NK-92 (cell line): ENCODE results near the gene ISG20.

ENCODE experiments used
- DNase-seq: peaks from one replicate; lab custom pipeline; 2025; ENCODE audit not compliant: unreplicated experiment; lab: John Stamatoyannopoulos, UW

ISG20 gene

DNA sequence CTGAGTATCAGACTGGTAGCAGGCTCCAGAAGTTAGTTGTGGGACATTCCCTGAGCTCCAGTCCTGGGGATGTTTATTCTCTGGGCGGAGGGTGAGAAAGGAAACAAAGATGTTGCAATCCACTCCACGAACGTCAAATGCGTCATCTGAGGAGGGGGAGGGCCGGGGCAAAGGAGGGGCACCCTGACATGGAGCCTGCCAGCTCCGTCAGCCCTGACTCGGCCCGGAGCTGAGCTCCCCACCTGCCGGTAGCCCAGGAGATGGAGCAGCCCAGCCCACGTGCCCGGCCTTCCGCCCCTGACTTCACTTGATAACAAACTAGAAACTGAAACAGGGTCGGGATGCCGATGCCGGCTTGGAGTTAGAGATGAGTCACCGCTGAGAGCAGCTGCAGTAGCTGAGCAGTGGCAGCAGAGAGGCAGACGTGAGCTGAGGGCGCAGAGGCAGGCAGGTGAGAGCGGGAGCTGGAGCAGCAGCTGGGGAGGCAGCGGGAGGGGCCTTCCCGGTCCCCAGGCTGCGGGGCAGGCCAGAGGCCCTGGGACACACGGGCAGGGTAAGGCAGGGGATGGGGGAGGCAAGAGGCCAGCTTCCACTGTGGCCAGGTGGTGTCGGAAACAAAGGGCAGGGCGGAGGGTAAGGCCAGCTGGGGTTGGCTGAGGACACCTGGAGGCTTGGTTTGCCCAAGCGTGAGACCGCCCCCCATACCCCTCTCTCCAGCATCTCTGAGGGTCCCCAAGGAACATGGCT, at the start of gene ISG20:
Gene ISG20, plus strand, starts transcription at position 391 of the 747 bp plus-strand sequence. Its CDS starts 351 bp downstream, at position 742.
- DNase-seq, result peak; percentile 95

DNA sequence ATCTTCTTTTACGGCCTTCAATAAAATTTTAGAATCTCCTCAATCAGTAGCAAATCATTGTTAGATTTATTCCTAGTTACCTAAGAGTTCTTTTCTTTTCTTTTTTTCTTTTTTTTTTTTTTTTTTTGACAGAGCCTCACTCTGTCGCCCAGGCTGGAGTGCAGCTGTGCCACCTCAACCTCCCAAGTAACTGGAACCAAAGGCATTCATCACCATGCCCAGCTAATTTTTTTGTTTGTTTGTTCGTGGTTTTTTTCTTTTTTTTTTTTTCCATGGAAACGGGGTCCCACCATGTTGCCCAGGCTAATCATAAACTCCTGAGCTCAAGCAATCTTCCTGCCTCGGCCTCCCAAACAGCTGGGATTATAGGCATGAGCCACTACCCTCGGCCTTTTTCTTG, 48.1 kb upstream of the ISG20 start:
- DNase-seq, result no peak

DNA sequence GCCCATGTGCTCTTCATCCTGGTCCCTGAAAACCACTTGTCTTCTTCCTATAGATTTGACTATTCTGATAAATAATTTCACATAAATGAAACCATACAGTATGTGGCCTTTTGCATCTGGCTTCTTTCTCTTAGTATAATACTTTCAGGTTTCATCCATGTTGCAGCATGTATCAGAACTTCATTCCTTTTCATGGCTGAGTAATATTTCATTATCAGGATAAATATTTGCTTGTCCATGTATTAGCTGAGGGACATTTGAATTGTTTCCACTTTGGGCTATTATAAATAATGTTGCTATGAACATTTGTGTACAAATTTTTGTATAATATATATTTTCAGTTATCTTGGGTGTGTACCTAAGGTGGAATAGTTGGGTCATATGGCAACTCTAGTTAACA, 47.4 kb upstream of the ISG20 start:
- no peak for DNase-seq

DNA sequence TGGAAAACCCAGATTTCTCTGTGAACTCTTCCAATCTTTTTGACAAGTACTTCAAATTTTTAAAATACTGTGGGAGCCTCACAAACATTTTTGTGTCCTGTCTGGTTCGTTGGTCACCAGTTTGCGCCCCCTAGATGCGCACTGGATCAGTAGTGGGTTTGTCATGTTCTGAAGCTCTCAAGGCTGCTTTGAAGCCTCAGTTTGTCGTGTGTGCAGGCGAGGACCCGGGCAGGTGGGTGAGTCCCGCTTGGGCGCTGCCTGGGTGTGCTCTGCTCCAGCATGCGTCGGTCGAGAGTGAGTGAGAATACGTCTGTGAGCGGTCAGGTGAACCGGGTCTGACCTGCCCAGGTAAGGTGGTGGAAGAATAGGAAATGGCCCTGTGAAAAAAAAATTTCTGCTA, 34.9 kb upstream of the ISG20 start:
- DNase-seq, result no peak

DNA sequence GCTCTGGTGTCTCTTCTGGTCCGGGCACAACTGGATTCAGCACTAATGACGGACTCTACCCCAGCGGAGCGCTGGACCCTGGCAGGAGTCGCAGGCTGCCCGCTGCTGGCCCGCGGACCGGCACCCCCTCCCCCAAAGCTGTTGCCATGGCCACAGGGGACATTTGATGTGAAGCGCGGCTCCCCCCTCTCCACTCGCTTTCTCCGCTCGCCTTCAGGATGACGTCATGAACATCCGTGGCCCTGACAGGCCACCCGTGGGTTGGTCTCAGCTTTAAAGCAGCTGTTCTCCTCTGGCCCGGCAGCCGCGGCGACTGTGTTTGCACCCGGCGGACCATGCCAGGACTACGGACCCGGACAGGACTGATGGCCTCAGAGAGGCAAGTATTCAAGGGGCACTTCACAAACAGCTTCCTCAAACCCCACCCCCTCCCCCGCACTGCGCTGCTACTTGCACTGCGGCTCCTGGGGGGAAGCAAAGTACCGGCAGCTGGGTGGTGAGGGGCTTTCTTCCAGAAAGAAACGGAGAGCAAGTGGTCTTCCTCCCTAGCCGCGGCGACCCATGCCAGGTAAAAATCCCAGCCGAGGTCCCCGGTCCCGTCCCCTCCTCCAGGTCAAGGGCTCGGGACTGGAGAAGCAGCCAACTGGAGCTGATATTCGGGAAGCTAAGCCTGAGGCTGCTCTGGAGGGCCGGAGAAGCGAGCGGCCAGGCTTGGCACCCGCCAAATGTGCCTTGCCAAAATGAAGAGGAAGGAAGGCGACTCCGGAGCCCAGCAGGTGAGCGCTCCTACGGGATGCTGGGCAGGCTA, 34.2 kb upstream of the ISG20 start:
- DNase-seq, result no peak

DNA sequence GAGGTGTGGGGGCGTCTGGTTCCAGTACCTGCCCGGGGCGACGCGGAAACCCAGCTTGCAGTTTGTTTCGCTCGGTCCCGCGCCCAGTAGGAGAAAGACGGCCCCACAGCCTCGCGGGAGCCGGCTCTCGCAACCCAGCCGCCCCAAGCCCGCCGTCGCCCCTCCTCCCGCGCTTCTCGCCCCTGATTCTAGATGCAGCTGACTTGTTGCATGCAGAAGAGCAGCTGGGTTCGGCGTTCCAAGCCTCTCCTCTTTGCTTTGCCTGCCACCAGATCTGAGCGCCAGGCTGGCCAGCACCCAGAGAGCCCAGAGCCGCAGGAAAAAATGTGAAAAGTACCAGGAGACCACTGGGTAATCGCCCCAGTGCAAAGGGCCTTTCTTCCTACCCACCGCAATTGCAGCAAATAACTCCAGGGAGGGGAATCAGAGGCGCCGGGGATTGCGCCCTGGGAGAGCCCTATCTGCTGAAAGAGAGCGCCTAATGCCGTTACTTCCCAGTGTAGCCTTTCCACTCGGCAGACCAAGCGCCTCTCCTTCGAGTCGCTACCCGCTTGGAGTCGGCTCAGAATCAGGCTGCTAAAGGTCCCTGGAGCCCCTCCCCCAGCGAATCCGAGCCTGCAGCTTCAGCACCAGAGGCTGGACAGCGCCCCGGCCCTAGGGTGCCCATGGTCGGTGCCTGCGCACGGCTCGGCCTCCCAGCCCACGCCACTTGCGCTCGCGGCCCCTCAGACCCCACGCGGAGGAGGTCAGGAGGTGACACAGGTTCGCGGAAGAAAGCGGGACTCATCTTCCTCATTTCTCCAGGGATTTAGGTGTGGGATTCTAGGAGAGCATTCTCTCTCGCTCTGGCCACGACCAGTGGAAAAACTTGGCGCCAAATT, 33.4 kb upstream of the ISG20 start:
- DNase-seq, result no peak

DNA sequence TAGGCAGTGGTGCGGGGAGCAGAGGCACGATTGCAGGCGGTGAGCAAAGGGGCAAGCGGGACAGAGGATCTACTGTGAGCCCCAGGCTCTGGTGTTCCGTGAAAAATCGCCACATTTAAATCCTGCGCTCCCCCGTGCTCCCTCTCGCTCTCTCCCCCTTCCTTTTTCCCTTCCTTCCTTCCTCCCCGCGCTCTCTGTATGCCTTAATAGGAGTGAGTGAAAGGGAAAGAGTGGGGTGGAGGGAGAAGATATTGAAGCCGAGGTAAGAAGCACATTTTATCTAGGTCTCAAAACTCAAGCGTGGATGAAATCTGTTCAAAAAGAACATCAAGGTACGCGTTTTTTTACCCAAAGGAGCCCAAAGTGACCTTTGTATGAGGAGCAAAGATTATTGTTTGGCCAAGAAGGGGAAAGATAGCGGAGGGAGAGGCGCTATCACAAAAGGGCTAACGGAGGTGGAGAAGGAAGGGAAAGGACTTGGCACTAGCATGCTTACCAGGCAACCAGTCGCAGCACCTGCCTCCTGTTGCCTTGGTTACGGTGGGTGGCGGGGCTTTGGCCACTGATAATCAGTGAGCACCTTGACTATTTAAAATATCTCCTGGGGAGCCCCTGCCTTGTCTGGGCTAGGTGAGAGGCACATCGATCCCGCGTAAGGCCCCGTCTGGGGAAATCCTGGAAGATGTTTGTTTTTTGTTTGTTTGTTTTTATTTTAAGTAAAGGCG, 32.6 kb upstream of the ISG20 start:
- DNase-seq, result no peak

DNA sequence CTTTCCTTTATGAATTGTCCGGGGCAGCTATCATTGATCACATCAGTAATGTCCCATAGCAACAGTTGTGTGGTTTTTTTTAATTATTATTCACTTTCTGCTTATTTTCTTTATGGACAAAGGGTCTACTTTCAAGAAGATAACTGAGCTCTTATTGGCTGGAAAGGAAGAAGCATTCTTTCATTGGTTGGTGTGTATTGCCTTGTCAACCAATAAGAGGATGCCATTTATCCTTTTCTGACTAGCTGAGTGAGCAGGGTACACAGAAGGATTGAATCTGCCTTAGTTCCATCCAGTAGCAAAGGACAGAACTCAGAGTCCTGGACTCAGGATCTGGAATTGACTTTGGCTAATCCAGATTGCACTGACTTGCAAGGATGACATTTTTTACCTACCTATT, 30.9 kb upstream of the ISG20 start:
- DNase-seq, result no peak

DNA sequence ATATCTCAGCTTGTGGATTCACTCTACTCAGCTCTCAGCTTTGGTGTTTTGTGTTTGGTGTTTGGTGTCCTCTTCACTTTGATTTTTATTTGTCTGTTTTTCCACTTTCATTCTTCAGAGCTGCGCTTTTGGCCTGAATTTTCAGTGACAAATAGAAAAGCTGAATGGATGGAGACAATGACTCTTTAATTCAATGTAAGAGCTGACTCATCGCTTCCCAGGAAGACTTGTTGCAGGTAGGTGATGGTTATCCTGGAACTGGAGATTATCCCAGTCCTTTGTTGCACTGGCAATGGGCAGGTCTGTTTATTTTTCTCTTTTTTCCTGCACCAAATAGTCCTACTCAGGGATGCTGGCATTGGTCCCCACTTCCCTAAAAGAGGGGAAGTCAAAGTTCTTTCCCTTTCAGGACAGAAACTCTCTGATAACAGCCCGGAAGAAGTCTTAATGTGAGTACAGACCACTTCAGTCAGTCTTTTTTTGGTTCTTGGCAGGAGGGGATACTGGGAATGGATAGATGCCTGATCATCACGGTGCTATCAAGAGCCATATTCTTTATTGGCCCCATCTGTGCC, 30.1 kb upstream of the ISG20 start:
- no peak for DNase-seq

DNA sequence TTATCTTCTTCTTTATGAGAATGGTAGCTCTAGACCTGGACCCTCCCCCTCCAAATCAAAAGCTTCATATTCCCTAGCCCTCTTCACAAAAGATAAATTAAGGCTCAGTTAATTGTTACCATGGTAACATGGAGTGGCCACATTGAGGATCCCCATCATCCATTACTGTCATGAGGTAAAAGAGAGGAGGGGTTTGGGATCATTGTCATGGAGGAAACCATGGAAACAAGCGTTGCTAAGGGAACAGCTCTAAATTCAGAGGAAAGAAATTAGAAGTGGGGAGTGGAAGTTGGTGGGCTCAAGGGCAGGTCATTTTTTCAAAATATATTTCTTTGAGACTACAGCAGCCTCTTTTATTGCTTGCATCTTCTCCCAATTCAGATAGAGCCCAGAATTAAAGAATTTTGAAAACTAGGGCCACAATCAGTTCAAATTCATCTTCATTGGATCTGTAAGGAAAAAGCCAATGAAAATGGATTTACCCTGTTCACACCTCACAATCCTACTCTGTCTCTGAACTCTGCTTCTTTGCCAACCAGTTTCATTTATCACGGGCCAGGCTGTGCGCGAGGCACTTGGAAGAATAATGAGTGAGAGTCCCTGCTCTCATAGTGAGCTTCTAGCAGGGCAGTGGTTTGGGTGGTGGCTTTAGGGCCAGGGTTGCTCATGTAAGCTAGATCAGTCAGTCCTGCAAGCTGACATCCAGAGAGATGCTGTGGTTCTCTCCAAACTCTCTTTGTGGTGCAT, 29.3 kb upstream of the ISG20 start:
- no peak for DNase-seq

DNA sequence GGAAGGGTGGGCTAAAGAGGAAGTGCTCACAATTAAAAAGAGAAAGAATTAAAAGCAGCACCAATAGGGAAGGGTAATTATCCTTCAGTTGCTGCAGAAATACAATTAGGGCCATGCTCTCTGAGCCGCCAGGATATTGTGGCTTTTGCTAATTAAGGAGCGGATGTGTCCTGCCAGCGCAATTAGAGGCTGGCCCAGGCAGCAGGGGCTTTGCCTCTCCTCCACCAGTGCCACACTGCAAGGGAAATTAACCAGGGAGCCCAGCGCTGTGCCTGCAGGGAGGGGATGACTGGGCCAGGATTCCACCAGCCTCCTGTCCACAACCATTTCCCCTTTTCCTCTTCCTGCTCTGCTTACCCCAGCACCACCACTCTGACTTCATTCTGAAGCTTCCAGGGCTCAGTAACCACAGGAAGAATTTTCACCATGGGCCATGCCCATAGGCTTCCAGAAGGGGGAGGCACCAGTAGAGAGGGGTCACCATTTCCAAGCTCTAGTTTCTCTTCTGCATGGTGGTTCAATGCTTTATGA, 28.1 kb upstream of the ISG20 start:
- DNase-seq, result no peak

DNA sequence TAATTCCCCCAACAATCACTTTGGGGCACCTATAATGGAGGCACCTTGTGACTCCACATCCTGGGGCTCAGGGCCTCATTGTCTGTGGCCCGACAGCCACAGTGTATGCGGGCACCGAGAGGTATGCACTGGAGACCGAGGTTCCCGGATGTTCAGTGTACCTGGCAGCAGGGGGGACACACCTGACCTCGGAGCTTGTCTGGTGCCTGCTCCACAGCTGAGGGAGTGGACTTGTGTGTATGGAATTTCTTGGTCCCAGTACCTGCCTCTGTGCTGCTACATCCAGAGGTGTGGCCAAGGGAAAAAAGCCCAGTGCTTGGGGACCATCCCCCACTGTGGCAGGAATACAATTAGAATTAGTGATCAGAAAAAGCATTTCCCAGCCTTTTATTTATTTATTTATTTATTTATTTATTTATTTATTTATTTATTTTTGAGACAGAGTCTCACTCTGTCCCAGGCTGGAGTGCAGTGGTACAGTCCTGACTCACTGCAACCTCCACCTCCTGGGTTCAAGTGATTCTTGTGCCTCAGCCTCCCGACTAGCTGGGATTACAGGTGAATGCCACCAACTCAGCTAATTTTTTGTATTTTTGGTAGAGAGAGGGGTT, 26.5 kb upstream of the ISG20 start:
- DNase-seq, result no peak

DNA sequence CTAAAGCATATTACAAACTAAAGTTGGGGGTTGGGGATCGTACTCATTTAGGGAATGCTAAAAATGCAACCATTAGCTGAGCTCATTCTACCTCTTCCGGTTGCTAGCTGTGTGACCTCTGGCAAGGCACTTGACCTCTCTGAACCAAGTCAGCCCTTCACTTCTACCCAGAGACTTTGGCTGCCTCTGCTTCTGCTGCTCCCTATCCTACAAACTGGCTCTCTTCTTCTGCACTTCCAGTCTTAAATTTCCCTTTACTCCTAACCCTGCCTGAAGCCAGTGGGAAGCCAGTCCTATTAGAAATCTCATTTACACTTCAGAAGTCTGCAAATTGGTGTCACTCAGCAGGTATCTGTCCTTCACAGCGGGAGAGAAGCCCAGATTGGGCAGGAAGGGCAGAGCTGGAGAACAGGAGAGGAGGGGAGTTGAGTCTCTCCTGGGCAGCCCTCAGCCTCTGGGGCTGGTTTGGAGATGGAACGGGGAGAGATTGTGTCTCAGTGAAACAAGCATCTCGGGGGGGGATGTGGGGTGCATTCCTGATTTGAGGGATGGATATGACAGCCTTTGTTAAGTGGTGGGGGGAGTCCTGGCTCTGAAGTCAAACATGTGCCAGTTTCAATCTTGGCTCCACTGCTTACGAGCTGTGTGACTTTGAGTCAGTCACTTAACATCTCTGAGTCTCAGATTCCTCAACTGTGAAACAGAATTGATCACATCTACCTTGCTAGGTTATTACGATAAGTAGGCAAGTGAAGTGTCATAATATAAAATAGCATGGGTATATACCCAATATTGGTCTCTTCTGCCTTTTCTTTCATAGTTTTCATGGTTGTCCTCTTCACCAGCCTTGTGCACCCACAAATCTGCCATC, 25.5 kb upstream of the ISG20 start:
- DNase-seq, result no peak

DNA sequence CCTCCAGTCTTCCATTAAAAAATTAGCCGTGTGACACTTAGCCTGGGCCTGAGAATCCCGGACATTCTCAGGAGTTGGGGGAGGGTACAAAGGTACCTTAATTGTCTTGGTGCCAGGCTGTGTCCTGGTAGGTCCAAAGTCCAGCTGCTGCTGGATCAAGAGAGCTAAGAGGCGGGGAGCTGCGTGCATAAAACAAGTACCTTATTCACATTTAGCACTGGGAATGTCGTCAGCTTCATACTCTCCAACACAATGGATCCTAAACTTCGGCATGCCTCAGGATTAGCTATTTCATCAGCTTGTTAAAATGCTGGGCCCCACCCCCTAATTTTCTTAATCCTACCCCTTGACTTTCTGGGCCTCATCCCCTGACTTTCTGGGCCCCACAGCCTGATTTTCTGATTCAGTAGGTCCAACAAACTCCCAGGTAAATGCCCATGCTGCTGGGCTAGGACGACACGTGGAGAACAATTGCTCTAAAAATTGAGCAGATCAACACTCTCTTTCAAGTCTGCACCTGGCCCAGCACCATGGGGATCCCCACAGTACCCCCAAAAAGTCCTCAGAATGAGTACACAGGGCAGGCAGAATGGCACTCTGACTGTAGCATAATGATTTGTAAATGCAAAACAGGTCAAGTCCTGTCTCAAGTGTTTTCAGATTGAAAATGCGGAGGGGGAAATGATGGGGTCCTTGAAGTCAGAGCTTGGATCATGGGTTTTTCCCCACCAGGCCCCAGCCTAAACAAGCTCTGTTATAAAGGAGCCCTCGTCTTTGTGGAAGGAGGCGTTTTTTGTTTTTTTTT, 23.3 kb upstream of the ISG20 start:
- DNase-seq, result no peak

DNA sequence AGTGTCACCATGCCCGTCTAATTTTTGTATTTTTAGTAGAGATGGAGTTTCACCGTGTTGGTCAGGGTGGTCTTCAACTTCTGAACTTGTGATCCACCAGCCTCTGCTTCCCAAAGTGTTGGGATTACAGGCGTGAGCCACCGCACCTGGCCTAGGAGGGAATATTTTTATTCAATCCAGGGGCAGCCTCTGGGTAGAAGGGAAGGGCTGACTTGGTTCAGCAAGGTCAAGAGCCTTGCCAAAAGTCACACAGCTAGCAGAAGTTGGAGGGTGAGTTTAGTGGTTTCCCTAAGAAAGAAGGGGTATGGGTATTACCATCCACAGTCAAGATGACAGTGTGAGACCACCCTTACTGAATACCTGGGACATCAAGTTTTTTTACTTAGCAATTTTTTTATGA, 22.6 kb upstream of the ISG20 start:
- no peak for DNase-seq

DNA sequence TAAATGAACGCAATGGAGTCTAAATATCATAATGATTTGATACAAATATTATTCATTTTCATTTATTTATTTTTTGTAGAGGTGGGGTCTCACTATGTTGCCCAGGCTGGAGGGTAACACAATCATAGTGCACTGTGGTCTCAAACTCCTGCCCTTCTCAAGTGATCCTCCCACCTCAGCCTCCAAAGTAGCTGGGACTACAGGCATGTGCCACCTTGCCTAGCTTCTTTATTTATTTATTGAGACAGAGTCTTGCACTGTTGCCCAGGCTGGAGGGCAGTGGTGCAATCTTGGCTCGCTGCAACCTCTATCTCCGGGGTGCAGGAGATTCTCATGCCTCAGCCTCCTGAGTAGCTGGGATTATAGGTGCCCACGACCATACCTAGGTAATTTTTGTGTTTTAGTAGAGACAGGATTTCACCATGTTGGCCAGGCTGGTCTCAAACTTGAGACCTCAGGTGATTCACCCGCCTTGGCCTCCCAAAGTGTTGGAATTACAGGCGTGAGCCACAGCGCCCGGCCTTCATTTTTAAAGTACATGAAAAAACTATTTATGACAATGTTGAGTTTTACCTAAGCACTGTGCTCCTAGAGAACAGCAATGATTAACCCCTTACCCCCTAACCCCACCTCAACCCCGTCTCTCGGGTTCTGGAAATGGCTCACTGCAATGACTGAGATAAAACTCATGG, 21.6 kb upstream of the ISG20 start:
- DNase-seq, result no peak

DNA sequence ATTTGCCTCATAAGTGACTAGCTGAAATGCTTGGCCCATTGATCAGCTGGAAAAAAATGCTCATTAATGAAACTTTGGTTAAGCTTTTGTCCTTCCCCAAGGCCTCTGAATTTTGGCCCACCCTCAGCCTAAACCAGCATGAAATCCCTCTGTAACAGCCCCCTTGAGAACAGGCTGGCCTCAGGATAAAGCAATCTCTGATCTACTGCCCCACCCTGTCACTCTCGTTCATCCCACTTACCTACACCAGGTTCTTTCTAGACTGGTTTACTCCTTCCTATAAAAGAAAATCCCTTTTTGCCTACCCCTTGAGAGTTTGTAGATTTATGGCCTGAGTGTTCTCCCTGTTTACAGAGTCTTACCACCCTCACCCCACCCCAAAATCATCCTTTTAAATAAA, 21.0 kb upstream of the ISG20 start:
- DNase-seq, result no peak
